ENCODE data around the gene RRAGB.

DNA sequence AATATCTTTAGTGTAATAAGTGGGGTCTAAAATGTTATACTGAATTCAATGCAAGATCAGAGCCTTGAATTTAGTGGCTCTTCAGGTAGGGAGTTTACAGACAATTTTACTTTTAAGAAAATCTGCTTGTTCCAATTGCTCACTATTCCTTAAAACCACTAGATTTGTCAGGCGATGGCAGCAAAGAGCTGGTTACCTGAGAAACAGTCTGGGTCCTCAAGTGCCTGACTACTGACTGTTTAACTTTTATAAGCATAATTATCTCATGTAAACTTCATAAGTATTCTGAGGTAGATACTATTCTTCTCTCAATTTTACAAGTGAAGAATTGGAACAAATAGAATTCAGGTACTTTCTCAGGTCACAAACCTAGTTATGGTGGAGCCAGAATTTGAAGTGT, 84.3 kb downstream of the RRAGB start:
- TF ChIP-seq CTCF (conservative IDR thresholded peaks at IDR 0.05; ENCODE audit: low read length) (no peak), EZH2phosphoT487 (IDR thresholded peaks at IDR 0.05; ENCODE audit: borderline replicate concordance, low read depth, low read length) (no peak)
